SW 1271 (cell line): ENCODE measurements around the gene NUDT16L1.
"Not testable (repeated sequence)": the region's sequence is repeated elsewhere in the genome, so short reads cannot be mapped to it uniquely, and the experiment has no call there.

ENCODE experiments used
- DNase-seq, 2 experiments: peaks; one replicate each; lab custom pipeline; 2025; lab: John Stamatoyannopoulos, UW

NUDT16L1 gene

DNA sequence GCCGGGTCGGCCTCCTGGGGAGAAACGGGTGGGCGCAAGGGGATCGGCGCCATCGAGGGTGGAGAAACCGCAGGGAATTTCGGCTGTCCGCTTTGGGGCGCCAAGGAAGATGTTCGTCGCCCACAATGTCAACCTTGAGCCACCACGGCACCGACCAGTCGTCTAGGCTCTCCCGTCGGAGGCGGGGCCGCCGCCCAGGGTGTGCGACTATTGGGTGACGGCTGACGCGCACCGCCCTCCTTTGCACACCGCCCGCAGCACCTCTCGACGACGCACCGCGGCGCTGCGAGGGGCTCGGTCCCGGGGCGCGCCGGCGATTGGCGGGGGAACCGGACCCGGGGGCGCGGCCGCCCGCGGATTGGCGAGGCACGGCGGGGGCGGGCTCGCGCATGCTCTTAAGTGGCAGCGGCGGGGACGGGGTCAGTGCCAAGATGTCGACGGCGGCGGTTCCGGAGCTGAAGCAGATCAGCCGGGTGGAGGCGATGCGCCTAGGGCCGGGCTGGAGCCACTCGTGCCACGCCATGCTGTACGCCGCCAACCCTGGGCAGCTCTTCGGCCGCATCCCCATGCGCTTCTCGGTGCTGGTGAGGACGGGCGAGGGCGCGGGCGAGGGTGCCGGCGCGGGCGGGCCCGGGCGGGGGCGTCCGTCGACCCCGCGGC, at the start of gene NUDT16L1:
TSS of gene NUDT16L1 (plus strand) at position 267 of the 660 bp plus-strand sequence. CDS start at position 432, 165 bp downstream.
- peak; percentile 71 to 81 for DNase-seq

DNA sequence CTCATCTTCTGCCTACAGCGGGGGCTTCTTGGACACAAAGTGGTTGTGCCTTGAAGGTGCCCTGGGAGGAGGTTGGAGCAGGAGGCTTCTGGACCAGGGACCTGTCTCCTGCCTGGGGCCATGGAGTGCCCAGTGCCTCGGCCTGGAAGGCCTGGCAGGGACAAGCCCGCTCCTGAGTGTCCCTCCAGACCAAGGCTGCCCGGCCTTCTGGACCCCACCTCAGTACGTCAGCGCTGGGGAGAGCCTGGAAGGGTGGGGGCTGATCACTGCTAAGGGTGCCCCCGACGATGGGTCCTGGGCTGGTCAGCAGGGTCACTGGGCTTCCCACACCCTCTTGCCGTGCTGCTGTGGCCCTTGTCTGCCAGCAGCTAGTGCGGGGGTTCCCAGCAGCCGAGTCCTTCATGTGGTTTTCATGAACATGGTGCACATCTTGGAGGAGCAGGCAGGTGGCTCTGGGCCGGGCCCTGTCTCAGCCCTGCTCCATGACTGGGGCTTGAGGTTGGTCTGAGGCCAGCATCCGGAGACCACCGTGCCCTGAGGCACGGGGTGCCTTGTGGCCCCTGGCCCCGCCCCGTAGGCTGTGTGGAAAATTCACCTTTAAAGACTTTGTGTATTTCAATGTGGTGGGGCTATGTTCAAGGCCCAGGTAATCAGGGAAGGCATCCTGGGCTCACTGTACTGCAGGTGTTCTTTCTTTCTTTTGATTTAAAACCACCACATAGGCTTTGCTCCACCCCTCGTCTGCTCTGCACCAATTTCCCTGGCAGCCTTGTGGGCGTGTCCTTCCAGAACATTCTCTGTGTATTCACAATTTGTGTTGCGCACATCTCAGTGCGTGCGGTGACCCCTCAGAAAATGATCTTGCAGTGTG, 46.4 kb upstream of the NUDT16L1 start:
- DNase-seq, result no peak

GRCh38 chr16:4647644-4647980, 45.8 kb upstream of the NUDT16L1 start:
- DNase-seq, result no peak

- DNase-seq, result no peak
These were observed 44.4 kb upstream of the NUDT16L1 start for GRCh38 chr16:4648917-4649316.

DNA sequence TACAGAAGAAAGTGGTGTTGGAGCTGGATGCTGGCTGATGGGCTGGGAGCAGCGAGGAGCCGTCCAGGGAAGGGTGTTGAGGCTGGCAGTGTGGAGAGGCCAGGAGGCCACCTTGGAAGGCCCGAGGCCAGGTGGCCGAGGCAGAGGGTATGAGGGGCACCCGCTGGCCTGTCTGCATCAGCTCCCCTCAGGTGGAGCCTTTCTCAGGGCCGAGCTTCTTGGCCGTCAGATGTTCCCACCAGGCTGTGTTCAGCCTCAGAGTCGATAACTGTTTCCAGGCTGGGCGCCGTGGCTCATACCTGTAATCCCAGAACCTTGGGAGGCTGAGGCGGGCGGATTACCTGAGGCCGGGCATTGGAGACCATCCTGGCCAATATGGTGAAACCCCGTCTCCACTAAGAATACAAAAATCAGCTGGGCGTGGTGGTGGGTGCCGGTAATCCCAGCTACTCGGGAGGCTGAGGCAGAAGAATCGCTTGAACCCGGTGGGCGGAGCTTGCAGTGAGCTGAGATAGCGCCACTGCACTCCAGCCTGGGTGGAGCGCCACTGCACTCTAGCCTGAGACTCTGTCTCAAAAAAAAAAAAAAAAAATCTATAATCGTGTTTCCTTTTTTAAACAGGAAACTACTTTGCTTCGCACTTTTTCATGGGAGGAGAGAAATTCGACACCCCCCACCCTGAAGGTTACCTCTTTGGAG, 43.5 kb upstream of the NUDT16L1 start:
- no peak for DNase-seq

GRCh38 chr16:4650443-4651074, 42.8 kb upstream of the NUDT16L1 start:
- DNase-seq, result not testable (repeated sequence)

GRCh38 chr16:4651827-4652226, 41.5 kb upstream of the NUDT16L1 start:
- DNase-seq, result no peak

- DNase-seq, result no peak
These were observed 40.8 kb upstream of the NUDT16L1 start for GRCh38 chr16:4652561-4652960.

- DNase-seq, result no peak
These were observed 39.1 kb upstream of the NUDT16L1 start for GRCh38 chr16:4654011-4654963.

GRCh38 chr16:4654964-4655590, 38.3 kb upstream of the NUDT16L1 start:
- DNase-seq, result no peak

- no peak for DNase-seq
These were observed 37.6 kb upstream of the NUDT16L1 start for GRCh38 chr16:4655801-4656200.

DNA sequence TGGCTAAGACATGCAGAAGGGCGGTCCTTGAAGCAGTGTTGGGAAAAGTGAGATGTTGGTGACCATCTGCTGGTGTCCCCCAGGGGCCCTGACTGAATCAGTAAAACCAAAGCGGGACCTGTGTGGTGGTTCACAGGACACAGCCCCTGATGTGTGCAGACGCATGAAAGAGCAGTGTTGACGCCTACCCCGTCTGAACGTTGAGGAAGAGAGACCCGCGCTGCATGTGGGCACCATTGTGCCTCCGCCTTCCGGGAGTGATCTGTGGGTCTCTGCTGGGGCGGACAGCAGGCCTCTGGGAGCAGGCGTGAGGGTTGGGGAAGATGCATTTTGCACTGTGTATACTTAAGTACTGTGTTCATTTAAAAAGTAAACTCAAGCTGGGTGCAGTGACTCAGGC, 37.1 kb upstream of the NUDT16L1 start:
- DNase-seq, result no peak

DNA sequence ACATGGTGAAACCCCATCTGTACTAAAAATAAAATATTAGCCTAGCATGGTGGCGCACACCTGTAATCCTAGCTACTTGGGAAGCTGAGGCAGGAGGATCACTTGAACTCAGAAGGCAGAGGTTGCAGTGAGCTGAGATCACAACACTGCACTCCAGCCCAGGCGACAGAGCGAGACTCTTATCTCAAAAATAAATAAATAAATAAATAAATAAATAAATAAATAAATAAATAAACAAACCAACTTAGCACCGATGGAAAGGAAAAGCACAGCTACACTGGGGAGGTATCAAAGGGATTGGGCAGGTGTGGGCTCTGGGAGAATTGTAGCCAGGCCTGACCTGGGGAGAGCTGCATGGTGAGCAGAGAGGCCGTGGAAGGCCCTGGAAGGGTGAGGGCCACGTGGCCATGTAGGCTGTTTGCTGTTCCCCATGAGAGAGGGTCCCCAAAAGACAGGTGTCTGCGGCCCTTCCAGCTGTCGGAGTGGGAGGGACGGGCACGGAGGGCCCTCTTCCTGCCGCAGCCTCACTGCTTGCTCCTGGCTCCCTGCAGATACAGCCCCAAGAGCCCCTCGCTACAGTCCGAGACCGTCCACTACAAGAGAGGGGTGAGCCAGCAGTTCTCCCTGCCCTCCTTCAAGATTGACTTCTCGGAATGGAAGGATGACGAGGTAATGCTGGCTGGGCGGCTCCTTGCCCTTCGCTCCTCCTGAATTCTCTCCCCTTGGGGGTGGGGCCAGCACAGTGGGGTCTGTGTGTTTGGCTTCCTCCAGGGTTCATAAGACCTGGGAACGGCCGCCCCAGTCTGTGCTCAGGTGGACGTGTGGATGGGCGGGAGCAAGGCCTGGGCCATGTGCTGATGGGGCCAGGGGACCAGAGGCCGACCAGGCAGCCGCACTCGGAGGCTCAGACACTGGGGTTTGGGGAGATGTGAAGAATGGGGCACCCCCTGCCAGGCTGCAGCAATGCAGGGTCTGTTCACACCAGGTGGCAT, 36.4 kb upstream of the NUDT16L1 start:
- DNase-seq, result no peak

DNA sequence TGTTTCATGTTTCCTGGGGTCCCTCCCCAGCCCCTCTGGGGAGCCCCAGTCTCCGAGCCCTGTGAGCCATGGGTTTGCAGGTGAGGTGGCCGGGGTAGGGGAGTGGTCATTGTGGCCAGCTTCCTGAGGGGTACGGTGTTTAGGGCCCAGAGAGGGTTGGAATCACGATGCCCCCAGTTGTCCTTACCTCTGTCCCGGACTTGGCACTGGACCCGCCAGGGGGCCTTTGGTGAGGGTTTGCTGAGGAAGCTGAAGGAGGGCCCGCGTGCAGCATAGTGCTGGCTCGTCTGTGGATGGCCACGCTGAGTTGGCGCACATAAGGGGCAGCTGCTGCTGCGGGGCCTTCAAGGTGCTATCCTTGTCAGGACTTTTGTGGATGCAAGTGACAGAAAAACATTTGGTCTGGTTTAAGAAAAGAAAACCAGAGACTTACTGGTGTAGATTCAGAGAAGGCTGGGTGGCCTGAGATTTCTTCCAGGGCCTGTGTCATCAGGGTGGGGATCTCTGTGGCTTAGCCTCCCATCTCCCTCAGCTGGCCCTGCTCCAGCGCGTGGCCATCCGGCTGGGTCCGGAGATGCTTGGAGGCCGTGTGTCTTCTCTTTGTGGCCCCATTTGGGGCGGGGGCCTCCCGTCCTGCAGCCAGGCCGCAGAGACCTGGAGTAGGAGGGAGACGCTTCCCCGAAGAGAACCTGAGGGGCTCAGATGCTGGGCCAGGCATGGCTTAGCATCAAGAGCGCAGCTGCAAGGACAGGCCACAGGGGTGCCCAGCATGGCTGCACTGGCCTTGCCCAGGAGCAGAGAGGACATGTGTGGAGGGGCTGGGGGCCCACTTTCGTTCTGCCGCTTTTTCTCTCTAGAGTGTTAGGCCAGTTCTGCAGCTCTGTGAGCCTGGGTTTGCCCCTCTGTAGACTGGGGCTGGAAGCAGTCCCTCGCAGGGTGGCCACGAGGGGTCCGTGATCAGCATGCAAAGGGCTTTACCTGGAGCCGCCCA, 33.7 kb upstream of the NUDT16L1 start:
- DNase-seq, result no peak

DNA sequence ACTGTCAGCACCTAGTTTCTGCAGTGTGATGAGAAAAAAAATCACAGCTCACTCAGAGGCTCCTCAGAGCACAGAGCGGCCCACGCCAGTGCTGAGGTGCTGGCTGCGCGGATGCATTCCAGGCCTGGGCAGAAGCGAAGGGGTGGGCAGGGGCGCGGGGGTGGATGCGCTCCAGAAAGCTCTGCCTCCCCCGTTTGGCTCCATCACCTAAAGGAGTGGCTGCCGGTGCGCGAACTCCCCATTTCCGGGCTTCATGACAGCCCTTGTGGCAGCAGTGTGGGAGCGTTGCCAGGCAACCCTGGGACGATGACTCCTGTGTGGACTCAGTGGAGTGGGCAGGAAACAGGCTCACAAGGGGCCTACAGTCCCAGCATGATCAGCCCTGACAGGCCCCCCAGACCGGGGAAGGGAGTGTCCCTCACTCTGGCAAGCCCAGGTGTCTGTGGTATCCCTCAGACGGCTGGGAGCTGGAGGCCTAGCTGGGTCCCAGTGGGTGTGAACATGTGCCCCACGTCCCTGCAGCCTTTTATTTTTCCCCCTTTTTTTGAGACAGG, 32.8 kb upstream of the NUDT16L1 start:
- no peak for DNase-seq

- no peak for DNase-seq
These were observed 31.7 kb upstream of the NUDT16L1 start for GRCh38 chr16:4661661-4662060.

GRCh38 chr16:4663465-4663776, 29.9 kb upstream of the NUDT16L1 start:
- DNase-seq, result no peak
